HL-60 (cell line): ENCODE data around the gene SFMBT2.

Experiments
- POLR2AphosphoS5 ChIP-seq: IDR thresholded peaks from 2 replicates; pipeline ENCODE4 v1.6.1; 2012; ENCODE audit warnings: low read depth
- SPI1 ChIP-seq: IDR thresholded peaks from 2 replicates; pipeline ENCODE4 v1.6.1; 2012; ENCODE audit warnings: low read depth, mild to moderate bottlenecking, borderline replicate concordance
- TF ChIP-seq, protein P1 (sequence below): IDR thresholded peaks from one replicate; pipeline ENCODE4 v1.5.1; 2011; ENCODE audit warnings: low read length, control low read depth, inconsistent platforms; ENCODE audit not compliant: insufficient read depth

DNA sequence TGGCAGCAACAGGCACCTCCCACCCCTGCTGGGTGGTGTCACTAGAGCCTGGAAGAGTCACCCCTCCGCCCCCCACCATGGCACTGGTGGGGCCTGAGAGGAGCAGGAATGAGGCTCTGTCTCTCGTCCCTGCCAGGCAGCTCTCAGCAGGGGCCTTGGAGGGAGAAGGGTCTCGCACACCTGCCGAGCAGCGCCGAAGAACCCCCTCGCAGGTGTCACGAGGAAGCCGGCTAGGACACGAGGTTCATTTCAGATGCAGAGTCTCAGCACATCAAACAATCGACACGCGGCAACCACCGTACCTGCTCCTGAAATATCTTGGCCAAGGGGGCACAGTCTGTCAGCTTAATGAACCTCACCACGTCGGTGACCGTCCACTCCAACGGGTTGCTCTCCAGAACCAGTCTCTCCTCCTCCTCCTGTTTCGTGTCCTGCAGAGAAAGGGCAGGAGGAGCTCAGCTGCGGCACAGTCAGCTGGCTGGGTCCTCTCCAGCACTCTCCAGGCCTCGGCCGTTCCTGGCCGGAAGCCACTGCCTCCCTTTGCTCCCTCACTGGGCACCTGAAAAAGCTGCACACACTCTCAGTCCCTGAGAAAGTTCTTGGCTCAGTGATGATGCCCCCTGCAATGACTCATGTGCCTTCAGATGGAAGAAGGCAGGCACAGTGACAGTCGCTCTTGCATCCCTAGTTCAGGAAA is 240.1 kb downstream of the SFMBT2 start:
- TF ChIP-seq, protein P1, sequence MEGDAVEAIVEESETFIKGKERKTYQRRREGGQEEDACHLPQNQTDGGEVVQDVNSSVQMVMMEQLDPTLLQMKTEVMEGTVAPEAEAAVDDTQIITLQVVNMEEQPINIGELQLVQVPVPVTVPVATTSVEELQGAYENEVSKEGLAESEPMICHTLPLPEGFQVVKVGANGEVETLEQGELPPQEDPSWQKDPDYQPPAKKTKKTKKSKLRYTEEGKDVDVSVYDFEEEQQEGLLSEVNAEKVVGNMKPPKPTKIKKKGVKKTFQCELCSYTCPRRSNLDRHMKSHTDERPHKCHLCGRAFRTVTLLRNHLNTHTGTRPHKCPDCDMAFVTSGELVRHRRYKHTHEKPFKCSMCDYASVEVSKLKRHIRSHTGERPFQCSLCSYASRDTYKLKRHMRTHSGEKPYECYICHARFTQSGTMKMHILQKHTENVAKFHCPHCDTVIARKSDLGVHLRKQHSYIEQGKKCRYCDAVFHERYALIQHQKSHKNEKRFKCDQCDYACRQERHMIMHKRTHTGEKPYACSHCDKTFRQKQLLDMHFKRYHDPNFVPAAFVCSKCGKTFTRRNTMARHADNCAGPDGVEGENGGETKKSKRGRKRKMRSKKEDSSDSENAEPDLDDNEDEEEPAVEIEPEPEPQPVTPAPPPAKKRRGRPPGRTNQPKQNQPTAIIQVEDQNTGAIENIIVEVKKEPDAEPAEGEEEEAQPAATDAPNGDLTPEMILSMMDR = no peak
- TF ChIP-seq POLR2AphosphoS5 (no peak), SPI1 (no peak)
